Measurements from ENCODE around the gene PAXIP1.

- TF ChIP-seq CEBPB (IDR thresholded peaks at IDR 0.05; ENCODE audit: borderline replicate concordance in 1 of 2, low read depth in 2 of 2, low read length in 2 of 2) (no peak), CTCF (IDR thresholded peaks at IDR 0.05 in 2 of 3, conservative IDR thresholded peaks at IDR 0.05 in 1 of 3; ENCODE audit: control insufficient read depth in 2 of 3, extremely low read depth in 1 of 3, insufficient read depth in 1 of 3, low read depth in 3 of 3, low read length in 3 of 3) (no peak), ZNF217 (IDR thresholded peaks at IDR 0.05) (no peak), EP300 (IDR thresholded peaks at IDR 0.05; ENCODE audit: borderline replicate concordance in 1 of 2, control insufficient read depth in 1 of 2, low read depth in 2 of 2, low read length in 2 of 2) (no peak), ATF7 (IDR thresholded peaks at IDR 0.05; ENCODE audit: low read depth) (no peak)
- TF ChIP-seq, protein P1, sequence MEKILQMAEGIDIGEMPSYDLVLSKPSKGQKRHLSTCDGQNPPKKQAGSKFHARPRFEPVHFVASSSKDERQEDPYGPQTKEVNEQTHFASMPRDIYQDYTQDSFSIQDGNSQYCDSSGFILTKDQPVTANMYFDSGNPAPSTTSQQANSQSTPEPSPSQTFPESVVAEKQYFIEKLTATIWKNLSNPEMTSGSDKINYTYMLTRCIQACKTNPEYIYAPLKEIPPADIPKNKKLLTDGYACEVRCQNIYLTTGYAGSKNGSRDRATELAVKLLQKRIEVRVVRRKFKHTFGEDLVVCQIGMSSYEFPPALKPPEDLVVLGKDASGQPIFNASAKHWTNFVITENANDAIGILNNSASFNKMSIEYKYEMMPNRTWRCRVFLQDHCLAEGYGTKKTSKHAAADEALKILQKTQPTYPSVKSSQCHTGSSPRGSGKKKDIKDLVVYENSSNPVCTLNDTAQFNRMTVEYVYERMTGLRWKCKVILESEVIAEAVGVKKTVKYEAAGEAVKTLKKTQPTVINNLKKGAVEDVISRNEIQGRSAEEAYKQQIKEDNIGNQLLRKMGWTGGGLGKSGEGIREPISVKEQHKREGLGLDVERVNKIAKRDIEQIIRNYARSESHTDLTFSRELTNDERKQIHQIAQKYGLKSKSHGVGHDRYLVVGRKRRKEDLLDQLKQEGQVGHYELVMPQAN (conservative IDR thresholded peaks at IDR 0.05), result no peak
- TF ChIP-seq, protein P2, sequence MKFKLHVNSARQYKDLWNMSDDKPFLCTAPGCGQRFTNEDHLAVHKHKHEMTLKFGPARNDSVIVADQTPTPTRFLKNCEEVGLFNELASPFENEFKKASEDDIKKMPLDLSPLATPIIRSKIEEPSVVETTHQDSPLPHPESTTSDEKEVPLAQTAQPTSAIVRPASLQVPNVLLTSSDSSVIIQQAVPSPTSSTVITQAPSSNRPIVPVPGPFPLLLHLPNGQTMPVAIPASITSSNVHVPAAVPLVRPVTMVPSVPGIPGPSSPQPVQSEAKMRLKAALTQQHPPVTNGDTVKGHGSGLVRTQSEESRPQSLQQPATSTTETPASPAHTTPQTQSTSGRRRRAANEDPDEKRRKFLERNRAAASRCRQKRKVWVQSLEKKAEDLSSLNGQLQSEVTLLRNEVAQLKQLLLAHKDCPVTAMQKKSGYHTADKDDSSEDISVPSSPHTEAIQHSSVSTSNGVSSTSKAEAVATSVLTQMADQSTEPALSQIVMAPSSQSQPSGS (IDR thresholded peaks at IDR 0.05; ENCODE audit: low read length), result no peak
These were observed 7.9 kb downstream of the PAXIP1 start for GRCh38 chr7:154994996-154995395.

All from GM12878 (cell line).